ENCODE results near the gene ARHGAP18. TPM values are rescaled to one million over a fixed set of nuclear protein-coding genes. Genes with fewer than 3 reads are reported as not detected.
A peak's percentile ranks its signal among the peaks of the same experiment; 100 is the strongest.

The ARHGAP18 gene
- total and polyA plus RNA-seq, 2 of the 13 experiments (the other 11 are each of a cell fraction or from before 2014, with no cell fraction given): 58.2 to 115 TPM

DNA sequence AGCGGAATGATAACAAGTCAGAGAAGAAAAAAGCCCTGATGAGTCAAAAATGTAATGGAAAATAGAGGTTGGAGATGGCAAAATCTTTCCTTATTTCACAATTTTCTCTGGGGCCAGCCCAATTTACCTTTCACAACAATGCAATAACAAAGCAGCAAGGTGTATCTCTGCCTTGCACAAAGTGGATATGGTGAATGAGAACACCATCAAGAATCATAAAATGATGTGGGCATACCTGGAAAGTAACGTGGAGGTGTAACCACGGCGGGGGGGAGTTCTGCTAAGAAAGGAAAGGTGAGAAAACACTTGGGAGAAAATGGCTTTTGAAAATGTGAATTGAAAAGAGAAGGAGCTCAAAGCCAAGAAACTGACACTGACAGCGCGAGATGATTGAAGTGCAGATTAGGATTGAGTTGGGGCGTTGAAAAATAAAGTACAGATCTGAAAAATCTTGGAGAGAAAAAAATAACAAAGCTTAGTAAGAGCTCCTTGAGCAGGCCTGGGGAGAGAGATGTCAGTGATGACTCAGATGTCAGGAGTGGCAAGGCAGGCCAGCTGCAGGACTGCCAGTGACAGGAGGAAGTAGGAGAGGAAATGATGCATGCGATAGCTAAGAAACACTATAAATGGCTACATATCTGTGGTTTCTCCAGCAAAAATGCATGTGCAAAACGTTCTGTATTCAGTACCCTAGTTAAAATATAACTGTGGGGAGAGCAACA lies 26.2 kb downstream of the ARHGAP18 start (continued):
- TF ChIP-seq CBX5 (CRISPR knock-in tag; IDR thresholded peaks at IDR 0.05; ENCODE audit: borderline replicate concordance): peak; percentile 78; the same call in 1 of the 2 replicates
- peak; percentile 86 for TF ChIP-seq KAT8 (CRISPR knock-in tag; IDR thresholded peaks at IDR 0.05)
- no peak for TF ChIP-seq TP53 (CRISPR knock-in tag; conservative IDR thresholded peaks at IDR 0.05)
- TF ChIP-seq, protein P1, sequence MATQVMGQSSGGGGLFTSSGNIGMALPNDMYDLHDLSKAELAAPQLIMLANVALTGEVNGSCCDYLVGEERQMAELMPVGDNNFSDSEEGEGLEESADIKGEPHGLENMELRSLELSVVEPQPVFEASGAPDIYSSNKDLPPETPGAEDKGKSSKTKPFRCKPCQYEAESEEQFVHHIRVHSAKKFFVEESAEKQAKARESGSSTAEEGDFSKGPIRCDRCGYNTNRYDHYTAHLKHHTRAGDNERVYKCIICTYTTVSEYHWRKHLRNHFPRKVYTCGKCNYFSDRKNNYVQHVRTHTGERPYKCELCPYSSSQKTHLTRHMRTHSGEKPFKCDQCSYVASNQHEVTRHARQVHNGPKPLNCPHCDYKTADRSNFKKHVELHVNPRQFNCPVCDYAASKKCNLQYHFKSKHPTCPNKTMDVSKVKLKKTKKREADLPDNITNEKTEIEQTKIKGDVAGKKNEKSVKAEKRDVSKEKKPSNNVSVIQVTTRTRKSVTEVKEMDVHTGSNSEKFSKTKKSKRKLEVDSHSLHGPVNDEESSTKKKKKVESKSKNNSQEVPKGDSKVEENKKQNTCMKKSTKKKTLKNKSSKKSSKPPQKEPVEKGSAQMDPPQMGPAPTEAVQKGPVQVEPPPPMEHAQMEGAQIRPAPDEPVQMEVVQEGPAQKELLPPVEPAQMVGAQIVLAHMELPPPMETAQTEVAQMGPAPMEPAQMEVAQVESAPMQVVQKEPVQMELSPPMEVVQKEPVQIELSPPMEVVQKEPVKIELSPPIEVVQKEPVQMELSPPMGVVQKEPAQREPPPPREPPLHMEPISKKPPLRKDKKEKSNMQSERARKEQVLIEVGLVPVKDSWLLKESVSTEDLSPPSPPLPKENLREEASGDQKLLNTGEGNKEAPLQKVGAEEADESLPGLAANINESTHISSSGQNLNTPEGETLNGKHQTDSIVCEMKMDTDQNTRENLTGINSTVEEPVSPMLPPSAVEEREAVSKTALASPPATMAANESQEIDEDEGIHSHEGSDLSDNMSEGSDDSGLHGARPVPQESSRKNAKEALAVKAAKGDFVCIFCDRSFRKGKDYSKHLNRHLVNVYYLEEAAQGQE (IDR thresholded peaks at IDR 0.05; ENCODE audit: borderline replicate concordance in 1 of 2, low read depth in 1 of 2, low read length in 2 of 2): peak in 1 of 2 experiments; percentile 17; a peak in 1 of 4 replicates
- 0 out of 2 replicates have a peak, but pooled peaks have one; percentile 61 for TF ChIP-seq ZBTB38 (CRISPR knock-in tag; IDR thresholded peaks at IDR 0.05)
- TF ChIP-seq ZSCAN31 (CRISPR knock-in tag; IDR thresholded peaks at IDR 0.05; ENCODE audit: low read depth): no peak
- TF ChIP-seq, protein P2, sequence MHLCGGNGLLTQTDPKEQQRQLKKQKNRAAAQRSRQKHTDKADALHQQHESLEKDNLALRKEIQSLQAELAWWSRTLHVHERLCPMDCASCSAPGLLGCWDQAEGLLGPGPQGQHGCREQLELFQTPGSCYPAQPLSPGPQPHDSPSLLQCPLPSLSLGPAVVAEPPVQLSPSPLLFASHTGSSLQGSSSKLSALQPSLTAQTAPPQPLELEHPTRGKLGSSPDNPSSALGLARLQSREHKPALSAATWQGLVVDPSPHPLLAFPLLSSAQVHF (CRISPR knock-in tag; IDR thresholded peaks at IDR 0.05): no peak
- TF ChIP-seq POLR2AphosphoS5 (IDR thresholded peaks at IDR 0.05; ENCODE audit: low read depth, low read length): peak; percentile 28; the same call in 1 of the 2 replicates
- peak; percentile 68; the same call in 1 of the 2 replicates for TF ChIP-seq ARNTL (CRISPR knock-in tag; IDR thresholded peaks at IDR 0.05)
- peak; percentile 98 for TF ChIP-seq FOSL2 (CRISPR knock-in tag; IDR thresholded peaks at IDR 0.05)
- 0 out of 2 replicates have a peak, but pooled peaks have one; percentile 54 for TF ChIP-seq SMAD3 (CRISPR knock-in tag; IDR thresholded peaks at IDR 0.05)
- 0 out of 2 replicates have a peak, but pooled peaks have one; percentile 28 for TF ChIP-seq HNF4A (CRISPR knock-in tag; IDR thresholded peaks at IDR 0.05)
- no peak for TF ChIP-seq BHLHE40 (IDR thresholded peaks at IDR 0.05; ENCODE audit: low read length)
- TF ChIP-seq TAF1 (CRISPR knock-in tag; IDR thresholded peaks at IDR 0.05): peak; percentile 45; the same call in 1 of the 2 replicates
- peak; percentile 94 for TF ChIP-seq MEIS2 (CRISPR knock-in tag; IDR thresholded peaks at IDR 0.05)
- TF ChIP-seq, protein P3, sequence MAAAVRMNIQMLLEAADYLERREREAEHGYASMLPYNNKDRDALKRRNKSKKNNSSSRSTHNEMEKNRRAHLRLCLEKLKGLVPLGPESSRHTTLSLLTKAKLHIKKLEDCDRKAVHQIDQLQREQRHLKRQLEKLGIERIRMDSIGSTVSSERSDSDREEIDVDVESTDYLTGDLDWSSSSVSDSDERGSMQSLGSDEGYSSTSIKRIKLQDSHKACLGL (CRISPR knock-in tag; IDR thresholded peaks at IDR 0.05): no peak
- no peak for TF ChIP-seq NBN (conservative IDR thresholded peaks at IDR 0.05)
- TF ChIP-seq, protein P4, sequence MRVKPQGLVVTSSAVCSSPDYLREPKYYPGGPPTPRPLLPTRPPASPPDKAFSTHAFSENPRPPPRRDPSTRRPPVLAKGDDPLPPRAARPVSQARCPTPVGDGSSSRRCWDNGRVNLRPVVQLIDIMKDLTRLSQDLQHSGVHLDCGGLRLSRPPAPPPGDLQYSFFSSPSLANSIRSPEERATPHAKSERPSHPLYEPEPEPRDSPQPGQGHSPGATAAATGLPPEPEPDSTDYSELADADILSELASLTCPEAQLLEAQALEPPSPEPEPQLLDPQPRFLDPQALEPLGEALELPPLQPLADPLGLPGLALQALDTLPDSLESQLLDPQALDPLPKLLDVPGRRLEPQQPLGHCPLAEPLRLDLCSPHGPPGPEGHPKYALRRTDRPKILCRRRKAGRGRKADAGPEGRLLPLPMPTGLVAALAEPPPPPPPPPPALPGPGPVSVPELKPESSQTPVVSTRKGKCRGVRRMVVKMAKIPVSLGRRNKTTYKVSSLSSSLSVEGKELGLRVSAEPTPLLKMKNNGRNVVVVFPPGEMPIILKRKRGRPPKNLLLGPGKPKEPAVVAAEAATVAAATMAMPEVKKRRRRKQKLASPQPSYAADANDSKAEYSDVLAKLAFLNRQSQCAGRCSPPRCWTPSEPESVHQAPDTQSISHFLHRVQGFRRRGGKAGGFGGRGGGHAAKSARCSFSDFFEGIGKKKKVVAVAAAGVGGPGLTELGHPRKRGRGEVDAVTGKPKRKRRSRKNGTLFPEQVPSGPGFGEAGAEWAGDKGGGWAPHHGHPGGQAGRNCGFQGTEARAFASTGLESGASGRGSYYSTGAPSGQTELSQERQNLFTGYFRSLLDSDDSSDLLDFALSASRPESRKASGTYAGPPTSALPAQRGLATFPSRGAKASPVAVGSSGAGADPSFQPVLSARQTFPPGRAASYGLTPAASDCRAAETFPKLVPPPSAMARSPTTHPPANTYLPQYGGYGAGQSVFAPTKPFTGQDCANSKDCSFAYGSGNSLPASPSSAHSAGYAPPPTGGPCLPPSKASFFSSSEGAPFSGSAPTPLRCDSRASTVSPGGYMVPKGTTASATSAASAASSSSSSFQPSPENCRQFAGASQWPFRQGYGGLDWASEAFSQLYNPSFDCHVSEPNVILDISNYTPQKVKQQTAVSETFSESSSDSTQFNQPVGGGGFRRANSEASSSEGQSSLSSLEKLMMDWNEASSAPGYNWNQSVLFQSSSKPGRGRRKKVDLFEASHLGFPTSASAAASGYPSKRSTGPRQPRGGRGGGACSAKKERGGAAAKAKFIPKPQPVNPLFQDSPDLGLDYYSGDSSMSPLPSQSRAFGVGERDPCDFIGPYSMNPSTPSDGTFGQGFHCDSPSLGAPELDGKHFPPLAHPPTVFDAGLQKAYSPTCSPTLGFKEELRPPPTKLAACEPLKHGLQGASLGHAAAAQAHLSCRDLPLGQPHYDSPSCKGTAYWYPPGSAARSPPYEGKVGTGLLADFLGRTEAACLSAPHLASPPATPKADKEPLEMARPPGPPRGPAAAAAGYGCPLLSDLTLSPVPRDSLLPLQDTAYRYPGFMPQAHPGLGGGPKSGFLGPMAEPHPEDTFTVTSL (CRISPR knock-in tag; IDR thresholded peaks at IDR 0.05; ENCODE audit: borderline replicate concordance): peak; percentile 77; the same call in 1 of the 2 replicates
